ENCODE results near the gene SLC22A2.

SLC22A2 gene

DNA sequence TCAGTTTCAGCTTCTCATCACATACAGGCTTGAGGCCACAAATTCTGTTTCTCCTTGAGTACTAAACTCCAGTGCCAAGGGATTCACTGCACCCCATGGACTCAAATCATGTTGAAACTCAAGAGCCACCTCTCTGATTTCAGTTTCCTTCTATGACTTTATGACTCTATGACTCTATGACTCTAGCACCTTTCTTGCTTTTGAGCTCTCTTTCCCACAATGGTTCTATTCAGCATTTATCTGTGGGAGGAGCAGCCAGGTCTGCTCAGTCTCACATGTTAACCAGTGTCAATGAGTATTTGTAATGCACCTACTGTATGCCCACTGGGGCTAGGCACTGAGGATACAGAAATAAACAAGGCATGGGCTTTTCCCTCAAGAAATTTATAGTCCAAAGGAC lies 14.6 kb upstream of the SLC22A2 start:
- DNase-seq, result no peak

- no peak for DNase-seq
Measured at GRCh38 chr6:160272707-160273106, 14.1 kb upstream of the SLC22A2 start.

- DNase-seq, result no peak
Measured at GRCh38 chr6:160270347-160270746, 11.7 kb upstream of the SLC22A2 start.

DNA sequence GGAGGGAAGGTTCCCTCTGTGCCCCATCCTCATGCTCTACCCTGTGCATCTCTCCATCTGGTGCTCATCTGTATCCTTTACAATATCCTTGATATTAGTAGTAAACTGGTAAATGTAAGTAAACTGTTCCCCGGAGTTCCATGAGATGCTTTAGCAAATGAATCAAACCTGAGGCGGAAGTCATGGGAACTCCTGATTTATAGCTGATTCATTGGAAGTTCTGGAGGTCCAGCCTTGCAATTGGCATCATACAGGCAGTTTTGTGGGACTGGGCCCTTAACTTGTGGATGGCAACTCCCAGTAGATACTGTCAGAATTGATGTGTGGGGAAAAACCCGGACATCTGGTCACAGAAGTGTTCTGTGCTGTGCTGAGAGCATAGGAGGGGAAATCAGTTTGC lies 11.2 kb upstream of the SLC22A2 start:
- no peak for DNase-seq

GRCh38 chr6:160269023-160269521 lies 10.5 kb upstream of the SLC22A2 start:
- no peak for DNase-seq

GRCh38 chr6:160267102-160267501 lies 8.5 kb upstream of the SLC22A2 start:
- no peak for DNase-seq

GRCh38 chr6:160265869-160266476 lies 7.4 kb upstream of the SLC22A2 start:
- no peak for DNase-seq

- no peak for DNase-seq
Measured at GRCh38 chr6:160264061-160264612, 5.5 kb upstream of the SLC22A2 start.

DNA sequence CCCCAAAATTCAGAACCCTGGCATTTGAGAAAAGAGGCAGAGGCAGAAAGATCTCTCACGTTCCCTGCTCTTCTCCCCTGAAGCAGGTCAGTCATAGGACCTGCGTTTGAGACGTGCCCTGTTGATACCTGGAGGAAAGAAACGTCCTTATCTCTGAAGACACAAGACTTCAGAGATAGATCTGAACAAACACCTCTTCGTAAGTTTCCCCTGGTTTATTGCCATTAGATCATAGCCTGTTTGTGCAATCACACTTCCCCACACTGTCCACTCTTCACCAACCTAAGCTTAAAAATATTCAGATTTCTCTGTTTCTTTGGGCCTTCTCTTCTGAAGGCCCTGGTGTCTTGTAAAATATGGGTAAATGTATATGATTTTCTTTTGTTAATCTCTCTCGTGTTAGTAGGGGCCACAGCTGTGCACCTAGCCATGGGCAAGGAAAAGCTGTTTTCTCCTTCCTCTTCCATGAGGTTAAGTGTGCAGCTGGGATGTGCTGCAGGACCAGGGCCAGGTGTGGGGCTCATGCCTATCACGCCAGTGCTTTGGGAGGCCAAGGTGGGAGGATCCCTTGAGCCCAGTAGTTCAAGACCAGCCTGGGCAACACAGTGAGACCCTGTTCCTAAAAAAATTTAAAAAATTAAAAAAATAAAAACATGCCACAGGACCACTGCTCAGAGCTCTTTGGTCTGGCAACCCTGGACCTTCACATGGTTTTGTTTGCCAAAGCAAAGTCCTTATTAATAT lies 4.7 kb upstream of the SLC22A2 start:
- no peak for DNase-seq

GRCh38 chr6:160261991-160262680 lies 3.5 kb upstream of the SLC22A2 start:
- DNase-seq, result no peak

GRCh38 chr6:160260803-160261450 lies 2.3 kb upstream of the SLC22A2 start:
- no peak for DNase-seq

- DNase-seq, result no peak
Measured at GRCh38 chr6:160260367-160260766, 1.7 kb upstream of the SLC22A2 start.

GRCh38 chr6:160259598-160259997 lies 977 bp upstream of the SLC22A2 start:
- DNase-seq, result no peak

- no peak for DNase-seq
Measured at GRCh38 chr6:160259143-160259425, 463 bp upstream of the SLC22A2 start.

DNA sequence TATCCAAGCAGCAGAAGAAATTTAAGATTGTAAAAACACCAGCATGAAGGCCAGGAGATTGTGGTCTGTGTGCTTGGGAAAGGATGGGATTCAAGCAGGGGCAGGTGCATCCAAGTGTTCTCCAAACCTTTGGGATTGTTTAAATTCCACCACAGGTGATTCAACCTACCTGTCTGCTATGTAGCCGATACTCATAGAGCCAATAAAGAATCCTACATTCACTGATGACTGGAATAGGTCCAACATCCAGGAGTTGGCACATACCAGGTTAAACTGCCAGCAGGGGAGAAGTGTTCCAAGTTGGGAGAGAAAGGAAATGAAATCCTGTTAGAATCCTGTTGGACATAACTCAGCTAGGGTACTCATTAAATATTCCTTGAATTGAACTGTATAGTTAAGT lies 2.2 kb downstream of the SLC22A2 start:
- DNase-seq, result no peak

DNA sequence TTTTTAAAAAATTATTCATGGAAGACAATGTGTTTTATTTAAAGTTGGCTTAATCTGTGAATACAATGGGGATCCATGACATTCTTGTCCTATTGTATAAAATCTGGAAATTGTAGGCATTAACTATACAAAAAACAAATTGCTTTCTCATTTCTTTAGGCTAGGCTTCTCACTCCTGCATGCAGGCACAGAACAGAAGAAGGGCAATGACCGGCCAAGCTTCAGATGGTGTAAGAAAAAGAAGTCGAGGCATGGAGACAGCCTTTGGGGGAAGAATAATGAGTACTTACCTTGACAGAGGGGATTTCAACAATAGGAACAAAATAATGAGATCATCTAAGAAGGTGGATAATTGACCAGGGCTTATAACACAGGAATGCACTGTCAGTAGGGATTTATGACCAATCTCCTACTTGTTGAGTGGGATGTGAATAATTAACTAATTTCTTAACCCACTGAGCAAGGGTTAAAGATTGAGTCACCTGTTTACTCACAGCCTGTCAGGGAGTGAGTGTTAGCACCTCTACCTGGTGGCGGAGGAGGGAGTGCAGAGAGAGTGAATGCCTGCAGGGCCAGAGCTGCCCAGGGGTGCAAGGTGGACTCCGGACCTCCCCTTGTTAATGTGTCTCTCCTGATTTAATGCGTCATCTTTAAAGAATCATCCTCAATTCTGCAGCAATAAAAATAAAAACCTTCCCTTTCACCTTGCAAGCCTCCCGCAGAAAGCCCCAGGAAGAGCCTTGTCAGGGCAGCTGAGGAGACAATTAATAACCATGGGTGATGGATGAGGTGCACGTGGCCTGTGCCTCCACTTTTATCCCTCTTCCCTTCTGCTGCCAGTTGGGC lies 3.9 kb downstream of the SLC22A2 start:
- DNase-seq, result no peak

DNA sequence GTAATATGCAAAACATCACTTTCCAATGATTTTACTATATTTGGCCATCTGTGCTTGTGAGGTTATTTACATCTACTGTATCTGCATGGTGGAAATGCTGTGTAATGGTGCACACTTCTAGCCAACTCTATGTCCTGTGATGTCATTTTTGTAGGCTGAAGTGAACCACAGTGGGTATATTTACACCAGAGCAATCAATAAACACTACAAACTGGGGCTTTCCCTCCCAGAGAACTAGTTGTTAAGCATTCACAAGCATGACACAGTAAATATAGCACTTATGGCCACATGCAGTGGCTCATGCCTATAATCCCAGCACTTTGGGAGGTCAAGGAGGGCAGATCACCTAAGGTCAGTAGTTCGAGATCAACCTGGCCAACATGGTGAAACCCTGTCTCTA lies 4.9 kb downstream of the SLC22A2 start:
- no peak for DNase-seq

GRCh38 chr6:160253292-160253691 lies 5.3 kb downstream of the SLC22A2 start:
- DNase-seq, result no peak

GRCh38 chr6:160252073-160252813 lies 6.4 kb downstream of the SLC22A2 start:
- no peak for DNase-seq

- no peak for DNase-seq
Measured at GRCh38 chr6:160249671-160250070, 8.9 kb downstream of the SLC22A2 start.

DNA sequence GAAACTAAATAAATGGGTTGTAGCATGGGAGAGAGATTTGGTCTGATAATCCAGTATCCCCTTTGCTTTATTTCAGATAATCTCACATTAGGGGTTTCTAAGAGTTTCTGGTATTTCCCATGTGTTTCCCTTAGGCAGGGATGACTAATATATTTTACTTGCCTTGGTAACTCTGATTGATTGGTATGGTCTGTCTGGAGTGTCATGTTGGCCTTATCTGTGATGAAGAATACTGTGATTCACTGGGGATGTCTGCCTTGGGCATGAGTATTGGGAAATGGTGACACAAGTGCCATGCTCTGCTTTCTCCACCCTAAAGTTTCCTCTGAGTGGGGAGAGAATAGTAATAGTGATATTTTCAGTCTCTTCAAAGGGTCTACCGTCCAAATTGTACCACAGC lies 10.1 kb downstream of the SLC22A2 start:
- no peak for DNase-seq

- DNase-seq, result no peak
Measured at GRCh38 chr6:160247457-160247883, 11.2 kb downstream of the SLC22A2 start.
